Measurements from ENCODE around the gene CYP11A1. TPM values are rescaled to one million over a fixed set of nuclear protein-coding genes. Genes with fewer than 3 reads are reported as not detected.

The CYP11A1 gene
- total RNA-seq, 1 donor from 2014 or later = 2.0 TPM

DNA sequence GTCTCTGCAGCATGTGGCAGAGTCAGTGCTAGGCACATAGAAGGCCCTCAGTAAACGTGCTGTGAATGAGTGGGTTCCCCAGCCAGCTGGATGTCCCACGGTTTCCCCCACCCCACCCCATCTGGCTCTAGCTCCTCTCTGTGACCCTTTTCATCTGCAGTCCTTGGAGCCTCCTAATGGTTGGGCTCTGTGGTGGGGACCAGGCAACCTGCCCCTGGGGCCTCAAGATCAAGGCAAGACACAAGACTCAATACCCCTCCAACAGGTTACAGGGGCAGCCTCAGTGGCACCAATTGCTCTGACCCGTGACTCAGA is 17.1 kb upstream of the CYP11A1 start:
- Histone ChIP-seq H3K4me3 (ENCODE audit: low read depth, low read length) (no peak overlapping the region), H3K27me3 (ENCODE audit: control insufficient read depth, insufficient read depth, low read length) (no peaks in the 10 kb centered on the region), H3K36me3 (ENCODE audit: control insufficient read depth, insufficient read depth, low read length) (no peaks in the 10 kb centered on the region)
- DNase-seq (ENCODE audit: low read depth) = no peak
- TF ChIP-seq, protein P1, sequence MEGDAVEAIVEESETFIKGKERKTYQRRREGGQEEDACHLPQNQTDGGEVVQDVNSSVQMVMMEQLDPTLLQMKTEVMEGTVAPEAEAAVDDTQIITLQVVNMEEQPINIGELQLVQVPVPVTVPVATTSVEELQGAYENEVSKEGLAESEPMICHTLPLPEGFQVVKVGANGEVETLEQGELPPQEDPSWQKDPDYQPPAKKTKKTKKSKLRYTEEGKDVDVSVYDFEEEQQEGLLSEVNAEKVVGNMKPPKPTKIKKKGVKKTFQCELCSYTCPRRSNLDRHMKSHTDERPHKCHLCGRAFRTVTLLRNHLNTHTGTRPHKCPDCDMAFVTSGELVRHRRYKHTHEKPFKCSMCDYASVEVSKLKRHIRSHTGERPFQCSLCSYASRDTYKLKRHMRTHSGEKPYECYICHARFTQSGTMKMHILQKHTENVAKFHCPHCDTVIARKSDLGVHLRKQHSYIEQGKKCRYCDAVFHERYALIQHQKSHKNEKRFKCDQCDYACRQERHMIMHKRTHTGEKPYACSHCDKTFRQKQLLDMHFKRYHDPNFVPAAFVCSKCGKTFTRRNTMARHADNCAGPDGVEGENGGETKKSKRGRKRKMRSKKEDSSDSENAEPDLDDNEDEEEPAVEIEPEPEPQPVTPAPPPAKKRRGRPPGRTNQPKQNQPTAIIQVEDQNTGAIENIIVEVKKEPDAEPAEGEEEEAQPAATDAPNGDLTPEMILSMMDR (IDR thresholded peaks at IDR 0.05; ENCODE audit: insufficient read depth, low read length, poor library complexity, severe bottlenecking) = no peak

DNA sequence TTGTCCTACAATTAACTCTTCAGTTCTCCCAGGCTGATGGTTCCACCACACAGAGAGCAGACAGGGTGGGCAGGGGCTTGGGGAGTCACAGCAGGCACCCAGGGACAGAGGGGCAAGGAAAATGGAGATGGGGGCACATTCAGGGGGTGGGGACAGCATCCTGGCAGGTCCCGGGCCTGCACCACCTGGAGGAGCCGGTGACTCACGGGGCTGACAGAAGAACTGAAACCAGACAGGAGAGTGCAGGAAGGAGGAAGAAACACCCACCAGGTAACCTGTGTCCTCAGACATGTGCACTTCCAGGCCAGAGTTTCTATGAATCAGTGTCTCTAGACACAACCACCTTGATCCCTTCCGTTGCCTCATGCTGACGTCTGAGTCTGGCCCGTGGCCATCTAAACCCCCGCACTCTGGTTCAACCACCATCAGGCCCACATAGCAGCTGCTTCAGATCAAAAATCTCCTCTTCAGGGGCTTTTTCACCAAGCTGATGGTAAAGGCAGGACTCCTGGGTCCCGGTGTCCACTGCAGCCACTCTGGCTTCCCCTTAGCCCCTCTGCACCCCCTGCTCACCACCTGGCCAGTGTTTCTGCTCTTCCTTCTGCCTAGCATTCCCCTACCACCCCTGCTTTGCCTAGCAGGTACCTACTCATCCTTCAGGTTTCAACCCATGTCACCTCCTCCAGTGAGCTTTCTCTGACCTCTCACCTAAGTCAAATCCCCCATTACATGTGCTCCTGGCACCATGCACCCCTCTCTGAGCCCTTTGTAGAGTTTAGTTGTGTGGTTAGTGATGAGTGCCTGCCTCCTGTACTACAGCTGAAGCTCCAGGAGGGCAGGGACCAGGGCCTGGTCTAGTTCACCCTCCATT is 16.5 kb upstream of the CYP11A1 start:
- DNase-seq (ENCODE audit: low read depth) = no peak
- H3K27me3 ChIP-seq (ENCODE audit: control insufficient read depth, insufficient read depth, low read length) = no peaks in the 10 kb centered on the region
- TF ChIP-seq, protein P1 (IDR thresholded peaks at IDR 0.05; ENCODE audit: insufficient read depth, low read length, poor library complexity, severe bottlenecking) = no peak
- no peak overlapping the region for H3K4me3 ChIP-seq (ENCODE audit: low read depth, low read length)
- H3K36me3 ChIP-seq (ENCODE audit: control insufficient read depth, insufficient read depth, low read length) = no peaks in the 10 kb centered on the region

DNA sequence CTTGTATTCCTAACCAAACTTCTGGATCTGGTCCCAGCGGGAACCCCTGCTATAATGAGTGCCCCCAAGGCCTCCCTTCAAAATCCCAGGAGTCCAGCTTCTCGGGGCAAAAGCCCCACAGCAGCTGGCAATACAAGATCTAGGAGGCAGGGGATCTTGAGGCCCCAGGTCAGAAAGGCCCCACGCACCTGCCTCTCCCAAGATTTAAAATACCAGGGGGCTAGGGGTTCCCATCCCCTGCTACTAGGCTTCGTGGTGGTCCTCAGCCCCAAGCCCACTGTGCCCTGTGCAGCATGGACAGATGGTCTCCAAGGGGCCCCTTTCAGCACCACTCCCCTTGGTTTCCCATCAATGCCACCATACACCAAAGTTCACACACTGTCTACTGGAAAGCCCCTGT is 15.8 kb upstream of the CYP11A1 start:
- TF ChIP-seq, protein P1 (IDR thresholded peaks at IDR 0.05; ENCODE audit: insufficient read depth, low read length, poor library complexity, severe bottlenecking) = no peak
- H3K4me3 ChIP-seq (ENCODE audit: low read depth, low read length) = no peak overlapping the region
- no peak for DNase-seq (ENCODE audit: low read depth)
- H3K27me3 ChIP-seq (ENCODE audit: control insufficient read depth, insufficient read depth, low read length) = no peaks in the 10 kb centered on the region
- H3K36me3 ChIP-seq (ENCODE audit: control insufficient read depth, insufficient read depth, low read length) = no peaks in the 10 kb centered on the region

DNA sequence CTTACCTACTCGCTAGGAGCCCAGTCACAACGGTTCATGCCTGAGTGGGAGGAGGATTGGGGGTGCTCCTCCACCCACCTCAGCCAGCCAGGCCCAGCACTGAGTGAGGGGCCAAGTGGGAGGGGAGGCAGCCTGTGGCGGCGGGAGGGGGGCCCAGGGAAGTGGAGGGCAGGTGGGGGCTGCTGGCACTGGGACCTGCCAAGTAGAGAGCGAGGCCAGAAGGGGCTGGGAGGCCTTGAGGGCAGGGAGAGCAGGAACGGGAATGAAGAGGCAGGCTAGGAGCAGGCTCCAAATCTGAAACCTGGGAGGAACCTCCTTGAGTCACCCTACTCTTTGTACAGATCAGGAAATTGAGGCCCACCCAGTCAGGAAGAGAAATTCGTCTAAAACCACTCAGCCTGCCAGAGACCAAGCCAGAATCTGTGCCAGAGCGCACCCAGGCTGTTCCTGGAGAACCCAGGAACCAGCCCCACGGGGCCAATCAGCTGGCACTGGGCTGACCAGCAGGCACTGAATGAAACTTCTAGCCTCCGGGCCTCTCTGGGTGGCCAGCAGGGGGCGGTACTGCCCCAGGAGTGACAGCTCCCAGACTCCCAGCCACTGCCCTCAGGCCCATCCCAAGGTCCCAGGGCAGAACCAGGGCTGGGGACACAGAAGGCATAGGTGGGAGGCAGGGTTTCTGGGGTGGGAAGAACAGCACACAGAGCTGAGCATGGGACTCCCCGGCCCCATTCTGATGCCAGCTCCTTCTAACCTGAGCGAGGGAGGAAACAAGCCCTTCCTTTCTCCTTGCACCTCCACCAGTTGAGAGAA is 14.8 kb upstream of the CYP11A1 start:
- DNase-seq (ENCODE audit: low read depth) = no peak
- no peaks in the 10 kb centered on the region for H3K27me3 ChIP-seq (ENCODE audit: control insufficient read depth, insufficient read depth, low read length)
- TF ChIP-seq, protein P1 (IDR thresholded peaks at IDR 0.05; ENCODE audit: insufficient read depth, low read length, poor library complexity, severe bottlenecking) = peak; percentile 98
- H3K36me3 ChIP-seq (ENCODE audit: control insufficient read depth, insufficient read depth, low read length) = no peaks in the 10 kb centered on the region
- H3K4me3 ChIP-seq (ENCODE audit: low read depth, low read length) = no peak overlapping the region

DNA sequence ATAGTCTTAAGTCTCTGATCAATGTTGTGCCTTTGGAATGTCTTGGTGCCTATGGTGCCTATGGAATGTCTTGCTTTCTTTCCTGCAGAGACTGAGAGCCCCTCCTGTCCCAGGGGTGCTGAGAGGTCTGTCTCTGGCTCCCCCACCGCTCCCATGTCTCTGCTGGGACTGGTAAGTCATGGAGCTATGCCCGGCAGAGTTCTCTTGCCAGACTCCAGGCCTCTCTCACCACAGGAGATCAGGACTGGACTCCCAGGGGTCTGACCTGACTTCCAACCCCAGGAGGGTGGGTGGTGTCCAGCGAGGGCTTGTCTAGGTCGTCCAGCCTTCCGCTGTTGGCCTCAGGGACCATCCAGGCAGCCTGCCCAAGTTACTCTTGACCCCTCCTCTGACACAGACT is 14.0 kb upstream of the CYP11A1 start:
- Histone ChIP-seq H3K27me3 (ENCODE audit: control insufficient read depth, insufficient read depth, low read length) (no peaks in the 10 kb centered on the region), H3K4me3 (ENCODE audit: low read depth, low read length) (no peak overlapping the region), H3K36me3 (ENCODE audit: control insufficient read depth, insufficient read depth, low read length) (no peaks in the 10 kb centered on the region)
- TF ChIP-seq, protein P1 (IDR thresholded peaks at IDR 0.05; ENCODE audit: insufficient read depth, low read length, poor library complexity, severe bottlenecking) = no peak
- DNase-seq (ENCODE audit: low read depth) = no peak
